Measurements from ENCODE around the gene SURF6. TPM values are rescaled to one million over a fixed set of nuclear protein-coding genes. Genes with fewer than 3 reads are reported as not detected.

SURF6 gene
- total and polyA plus RNA-seq, 8 donors: 5.8 to 19.8 (median 9.8) TPM

DNA sequence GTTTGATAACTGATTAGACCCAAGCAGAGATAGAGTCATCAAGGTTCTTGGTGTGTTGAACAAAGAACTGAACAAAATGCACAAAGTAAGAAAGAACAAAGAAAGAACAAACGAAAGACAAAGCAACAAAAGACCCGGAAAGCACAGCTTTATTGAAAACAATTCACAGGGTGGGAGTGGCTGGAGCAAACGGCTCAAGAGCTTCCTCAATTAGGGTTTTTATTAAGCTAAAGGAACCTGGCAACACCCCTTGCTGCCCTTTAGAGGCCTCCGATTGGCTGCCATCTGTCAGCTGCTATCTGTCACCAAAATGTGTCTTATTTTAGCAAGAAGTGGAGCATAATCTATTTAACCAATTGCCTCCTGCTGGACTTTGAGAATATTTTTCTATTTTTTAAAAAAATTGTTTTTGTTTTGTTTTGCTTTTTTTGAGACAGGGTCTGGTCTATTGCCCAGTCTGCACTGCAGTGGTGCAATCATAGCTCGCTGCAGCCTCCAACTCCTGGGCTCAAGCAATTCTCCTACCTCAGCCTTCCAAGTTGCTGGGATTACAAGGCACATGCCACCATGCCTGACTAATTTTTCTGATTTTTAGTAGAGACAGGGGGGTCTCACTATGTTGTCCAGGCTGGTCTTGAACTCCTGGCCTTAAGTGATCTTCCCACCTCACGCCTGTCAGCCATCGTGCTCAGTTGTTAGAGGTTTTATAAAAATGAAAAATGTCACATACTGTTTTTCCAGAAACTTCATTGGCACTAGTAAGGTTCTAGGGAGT, 53.3 kb downstream of the SURF6 start:
- no peak overlapping the region for H3K4me3 ChIP-seq
- peak in 1 of 4 donors; percentile 37 for ATAC-seq
- H3K36me3 ChIP-seq: no peaks in the 10 kb centered on the region
- no peak for FAIRE-seq
- H3K27me3 ChIP-seq: no peaks in the 10 kb centered on the region
- intact Hi-C loops (cut with DNase I): no loop called here
- TF ChIP-seq CTCF (IDR thresholded peaks at IDR 0.05): no peak
- 67 to 72% methylated on average over 7 of the region's 7 CpGs for WGBS, 2 donors
- no peak for DNase-seq
- H3K4me1 ChIP-seq: no peaks in the 10 kb centered on the region
- H3K9me3 ChIP-seq: no peaks in the 10 kb centered on the region
- H3K27ac ChIP-seq: no peak overlapping the region

- H3K9me3 ChIP-seq: no peaks in the 10 kb centered on the region
- H3K4me3 ChIP-seq: no peak overlapping the region
- H3K36me3 ChIP-seq: no peaks in the 10 kb centered on the region
- H3K27me3 ChIP-seq: no peaks in the 10 kb centered on the region
- DNase-seq (no peak), ATAC-seq (no peak), FAIRE-seq (no peak)
- intact Hi-C loops (cut with DNase I): no loop called here
- WGBS, 2 donors: 52 to 53% methylated on average over 5 of the region's 5 CpGs
- H3K4me1 ChIP-seq: no peaks in the 10 kb centered on the region
- TF ChIP-seq CTCF (IDR thresholded peaks at IDR 0.05): no peak
- no peak overlapping the region for H3K27ac ChIP-seq
These were observed 55.6 kb downstream of the SURF6 start for GRCh38 chr9:133280392-133280791.

Other genes with a start within 250 kb of the SURF6 start
- gene RALGDS, start 214.9 kb downstream of the SURF6 start, total RNA-seq: 10 to 100 TPM; 16.1 to 31.9 (median 20.3) TPM
- 10 to 100 TPM; 56.0 to 69.7 TPM for gene RALGDS, start 214.9 kb downstream of the SURF6 start, polyA plus RNA-seq
- 10 to 100 TPM in 1 of 6 donors, 1 to 10 TPM in 5; 1.5 to 11.9 (median 3.1) TPM for gene GBGT1, start 172.3 kb downstream of the SURF6 start, total RNA-seq
- 1 to 10 TPM; 4.5 to 4.6 TPM for gene GBGT1, start 172.3 kb downstream of the SURF6 start, polyA plus RNA-seq
- gene OBP2B, start 126.9 kb downstream of the SURF6 start, total RNA-seq: not detected
- gene OBP2B, start 126.9 kb downstream of the SURF6 start, polyA plus RNA-seq: not detected
- gene ABO, start 61.0 kb downstream of the SURF6 start, total RNA-seq: 10 to 100 TPM in 1 of 6 donors, 1 to 10 TPM in 5; 2.1 to 10.2 (median 5.4) TPM
- 1 to 10 TPM; 3.3 to 9.3 TPM for gene ABO, start 61.0 kb downstream of the SURF6 start, polyA plus RNA-seq
- gene MED22, start 11.9 kb upstream of the SURF6 start, total RNA-seq: 10 to 100 TPM in 3 of 6 donors, 1 to 10 TPM in 3; 6.2 to 14.2 (median 9.9) TPM
- 10 to 100 TPM; 10.1 to 14.8 TPM for gene MED22, start 11.9 kb upstream of the SURF6 start, polyA plus RNA-seq
- 1,000 to 10,000 TPM; 1,234 to 2,140 (median 1,676) TPM for gene RPL7A, start 12.0 kb upstream of the SURF6 start, total RNA-seq
- gene RPL7A, start 12.0 kb upstream of the SURF6 start, polyA plus RNA-seq: 1,000 to 10,000 TPM; 1,900 to 1,906 TPM
- gene SURF1, start 20.3 kb upstream of the SURF6 start, total RNA-seq: 10 to 100 TPM; 33.6 to 47.8 (median 37.2) TPM
- gene SURF1, start 20.3 kb upstream of the SURF6 start, polyA plus RNA-seq: 10 to 100 TPM; 69.2 to 73.9 TPM
- 10 to 100 TPM in 4 of 6 donors, 1 to 10 TPM in 2; 7.8 to 18.7 (median 11.9) TPM for gene SURF2, start 20.4 kb upstream of the SURF6 start, total RNA-seq
- gene SURF2, start 20.4 kb upstream of the SURF6 start, polyA plus RNA-seq: 10 to 100 TPM; 37.3 to 52.4 TPM
- 100 to 1,000 TPM in 5 of 6 donors, 10 to 100 TPM in 1; 87.9 to 132 (median 129) TPM for gene SURF4, start 39.9 kb upstream of the SURF6 start, total RNA-seq
- 100 to 1,000 TPM in 1 of 2 donors, 10 to 100 TPM in 1; 63.1 to 106 TPM for gene SURF4, start 39.9 kb upstream of the SURF6 start, polyA plus RNA-seq
- gene STKLD1, start 40.2 kb upstream of the SURF6 start, total RNA-seq: under 1 TPM; 0.31 to 0.94 (median 0.67) TPM
- 1 to 10 TPM; 1.8 to 3.1 TPM for gene STKLD1, start 40.2 kb upstream of the SURF6 start, polyA plus RNA-seq
- gene REXO4, start 81.8 kb upstream of the SURF6 start, total RNA-seq: 10 to 100 TPM in 5 of 6 donors, 1 to 10 TPM in 1; 10.0 to 16.3 (median 12.5) TPM
- 10 to 100 TPM; 12.8 to 13.4 TPM for gene REXO4, start 81.8 kb upstream of the SURF6 start, polyA plus RNA-seq
- 1 to 10 TPM; 1.5 to 5.5 (median 2.9) TPM for gene ADAMTS13, start 86.2 kb upstream of the SURF6 start, total RNA-seq
- 10 to 100 TPM; 13.6 to 18.9 TPM for gene ADAMTS13, start 86.2 kb upstream of the SURF6 start, polyA plus RNA-seq
- gene CACFD1, start 123.8 kb upstream of the SURF6 start, total RNA-seq: 10 to 100 TPM; 15.6 to 24.4 (median 17.2) TPM
- 10 to 100 TPM; 25.0 to 26.2 TPM for gene CACFD1, start 123.8 kb upstream of the SURF6 start, polyA plus RNA-seq
- gene SLC2A6, start 142.9 kb upstream of the SURF6 start, total RNA-seq: 1 to 10 TPM; 1.1 to 6.3 (median 2.7) TPM
- 1 to 10 TPM; 5.9 to 6.7 TPM for gene SLC2A6, start 142.9 kb upstream of the SURF6 start, polyA plus RNA-seq
- gene MYMK, start 188.8 kb upstream of the SURF6 start, total RNA-seq: not detected
- not detected for gene MYMK, start 188.8 kb upstream of the SURF6 start, polyA plus RNA-seq
- 1 to 10 TPM; 1.5 to 5.5 (median 2.6) TPM for gene ADAMTSL2, start 198.5 kb upstream of the SURF6 start, total RNA-seq
- 10 to 100 TPM in 1 of 2 donors, 1 to 10 TPM in 1; 9.0 to 12.9 TPM for gene ADAMTSL2, start 198.5 kb upstream of the SURF6 start, polyA plus RNA-seq

Measured in pancreas (tissue), 10 donors.